H9 (cell line): ENCODE results near the gene TTC7B. TPM values are rescaled to one million over a fixed set of nuclear protein-coding genes. Genes with fewer than 3 reads are reported as not detected.

Source experiments
- DNase-seq: peaks from one replicate; pipeline ENCODE4 v3.0.0-alpha.2; 2017
- H2AFZ ChIP-seq: one replicate; pipeline ENCODE4 v1.6.1; 2013; ENCODE audit warnings: mild to moderate bottlenecking, low read length, control low read depth, moderate library complexity
- H2AK5ac ChIP-seq: 2 replicates; pipeline ENCODE4 v1.6.1; 2013; ENCODE audit warnings: low read length, control low read depth, mixed read lengths; ENCODE audit not compliant: insufficient read length
- H2BK120ac ChIP-seq: one replicate; pipeline ENCODE4 v1.6.1; 2013; ENCODE audit warnings: low read depth, mild to moderate bottlenecking, low read length, control low read depth, inconsistent platforms; ENCODE audit not compliant: poor library complexity, severe bottlenecking
- H2BK12ac ChIP-seq: 2 replicates; pipeline ENCODE4 v1.6.1; 2013; ENCODE audit warnings: low read length, control low read depth, mixed read lengths, low read depth; ENCODE audit not compliant: insufficient read length
- H2BK15ac ChIP-seq: 2 replicates; pipeline ENCODE4 v1.6.1; 2013; ENCODE audit warnings: low read depth, low read length, control low read depth
- H2BK20ac ChIP-seq: one replicate; pipeline ENCODE4 v1.6.1; 2013; ENCODE audit warnings: low read depth, mild to moderate bottlenecking, low read length, control low read depth, inconsistent platforms; ENCODE audit not compliant: poor library complexity, severe bottlenecking
- H2BK5ac ChIP-seq: 2 replicates; pipeline ENCODE4 v1.6.1; 2013; ENCODE audit warnings: low read length, control low read depth, mixed read lengths; ENCODE audit not compliant: insufficient read length
- H3K14ac ChIP-seq: 2 replicates; pipeline ENCODE4 v1.6.1; 2013; ENCODE audit warnings: low read length, control low read depth; ENCODE audit not compliant: insufficient read depth
- H3K18ac ChIP-seq: 2 replicates; pipeline ENCODE4 v1.6.1; 2013; ENCODE audit warnings: low read depth, mild to moderate bottlenecking, mixed read lengths, low read length, control low read depth; ENCODE audit not compliant: insufficient read length
- H3K23ac ChIP-seq: 2 replicates; pipeline ENCODE4 v1.6.1; 2013; ENCODE audit warnings: low read length, control low read depth, mixed read lengths, low read depth; ENCODE audit not compliant: insufficient read length
- H3K23me2 ChIP-seq: 2 replicates; pipeline ENCODE4 v1.6.1; 2013; ENCODE audit warnings: low read depth, mild to moderate bottlenecking, mixed read lengths, low read length, control low read depth; ENCODE audit not compliant: insufficient read length, poor library complexity, severe bottlenecking
- H3K27ac ChIP-seq: 2 replicates; pipeline ENCODE4 v1.5.1; 2013; ENCODE audit warnings: low read length, control low read depth, mixed read lengths, low read depth; ENCODE audit not compliant: insufficient read length
- H3K27me3 ChIP-seq: 2 replicates; pipeline ENCODE4 v1.6.1; 2013; ENCODE audit warnings: low read length, control low read depth, inconsistent platforms; ENCODE audit not compliant: insufficient read depth
- H3K4ac ChIP-seq: 2 replicates; pipeline ENCODE4 v1.6.1; 2013; ENCODE audit warnings: low read depth, mild to moderate bottlenecking, control low read depth, inconsistent platforms, low read length, moderate library complexity
- H3K4me1 ChIP-seq: 2 replicates; pipeline ENCODE4 v1.6.1; 2013; ENCODE audit warnings: low read length, control low read depth, inconsistent platforms; ENCODE audit not compliant: insufficient read depth
- H3K4me2 ChIP-seq: 2 replicates; pipeline ENCODE4 v1.6.1; 2013; ENCODE audit warnings: low read length, control low read depth, mixed read lengths; ENCODE audit not compliant: insufficient read length, insufficient read depth
- H3K56ac ChIP-seq: 2 replicates; pipeline ENCODE4 v1.6.1; 2013; ENCODE audit warnings: low read depth, mild to moderate bottlenecking, mixed read lengths, low read length, control low read depth; ENCODE audit not compliant: insufficient read length
- H3K79me1 ChIP-seq: 2 replicates; pipeline ENCODE4 v1.6.1; 2013; ENCODE audit warnings: low read depth, mild to moderate bottlenecking, moderate library complexity, low read length, control low read depth, inconsistent platforms; ENCODE audit not compliant: insufficient read depth, poor library complexity, severe bottlenecking
- H3K79me2 ChIP-seq: 2 replicates; pipeline ENCODE4 v1.6.1; 2013; ENCODE audit warnings: low read length, control low read depth, inconsistent platforms; ENCODE audit not compliant: insufficient read depth
- H3K9ac ChIP-seq: 2 replicates; pipeline ENCODE4 v1.6.1; 2013; ENCODE audit warnings: low read length, control low read depth, mixed read lengths; ENCODE audit not compliant: insufficient read length; ENCODE audit errors: extremely low read depth
- H3K9me3 ChIP-seq: one replicate; pipeline ENCODE4 v1.6.1; 2013; ENCODE audit warnings: low read depth, low read length, inconsistent platforms; ENCODE audit not compliant: control insufficient read depth
- H3T11ph ChIP-seq: one replicate; pipeline ENCODE4 v1.6.1; 2013; ENCODE audit warnings: mild to moderate bottlenecking, low read length, control low read depth, inconsistent platforms
- H4K20me1 ChIP-seq: one replicate; pipeline ENCODE4 v1.6.1; 2013; ENCODE audit not compliant: control insufficient read depth, insufficient read length, insufficient read depth
- H4K5ac ChIP-seq: 2 replicates; pipeline ENCODE4 v1.6.1; 2013; ENCODE audit warnings: low read depth, mild to moderate bottlenecking, mixed read lengths, low read length, control low read depth; ENCODE audit not compliant: insufficient read length
- H4K8ac ChIP-seq: replicated peaks from 2 replicates; pipeline ENCODE4 v1.6.1; 2013; ENCODE audit warnings: low read length, control low read depth, mixed read lengths, low read depth; ENCODE audit not compliant: insufficient read length
- H4K91ac ChIP-seq: 2 replicates; pipeline ENCODE4 v1.6.1; 2013; ENCODE audit warnings: low read depth, mild to moderate bottlenecking, moderate library complexity, mixed read lengths, low read length, control low read depth; ENCODE audit not compliant: insufficient read length
- H3K27ac Mint-ChIP-seq, 3 experiments: 2 replicates in 2 of 3; 3 replicates in 1 of 3; pipeline ENCODE4 v1.8.0; 2020 to 2021; ENCODE audit warnings: mixed read lengths in 3 of 3, mild to moderate bottlenecking in 1 of 3, moderate library complexity in 1 of 3
- H3K27me3 Mint-ChIP-seq: 2 replicates; pipeline ENCODE4 v1.8.0; 2021; ENCODE audit warnings: low read depth, mild to moderate bottlenecking, moderate library complexity, mixed read lengths
- H3K36me3 Mint-ChIP-seq, 3 experiments: 2 replicates in 2 of 3; 3 replicates in 1 of 3; pipeline ENCODE4 v1.8.0; 2020 to 2021; ENCODE audit warnings: low read depth in 3 of 3, mixed read lengths in 3 of 3; ENCODE audit not compliant: insufficient read depth in 1 of 3
- H3K4me1 Mint-ChIP-seq, 2 experiments: 2 replicates each; pipeline ENCODE4 v1.8.0; 2020; ENCODE audit warnings: mixed read lengths in 2 of 2
- H3K4me3 Mint-ChIP-seq, 2 experiments: 2 replicates in 1 of 2; 3 replicates in 1 of 2; pipeline ENCODE4 v1.8.0; 2020 to 2021; ENCODE audit warnings: mild to moderate bottlenecking in 2 of 2, mixed read lengths in 2 of 2, moderate library complexity in 1 of 2
- H3K9me3 Mint-ChIP-seq, 2 experiments: 2 replicates in 1 of 2; 3 replicates in 1 of 2; pipeline ENCODE4 v1.8.0; 2020; ENCODE audit warnings: mild to moderate bottlenecking in 2 of 2, mixed read lengths in 2 of 2, moderate library complexity in 1 of 2
- WGBS: extraction: QIAGEN DNeasy Blood & Tissue Kit; methylation state at CpG from one replicate; pipeline ENCODE4 v1.1.7; 2013; ENCODE audit warnings: missing lambda C conversion rate, low lambda C conversion rate, mixed read lengths; ENCODE audit not compliant: insufficient read length; ENCODE audit errors: extremely low coverage; 5-methylcytosine and 5-hydroxymethylcytosine counted together
- total RNA-seq: library from RNA; stranded (reverse); gene quantifications from 2 replicates; pipeline ENCODE4 v1.2.1, GENCODE V29; 2021
- TF ChIP-seq, protein P1 (sequence below): fragments of 200-600 bp; sonication (generic); conservative IDR thresholded peaks from 3 replicates; pipeline ENCODE4 v1.8.0; 2021; ENCODE audit warnings: antibody characterized with exemption, mild to moderate bottlenecking

TTC7B gene
- total RNA-seq, 1 experiment from 2014 or later, result 33.7 TPM

DNA sequence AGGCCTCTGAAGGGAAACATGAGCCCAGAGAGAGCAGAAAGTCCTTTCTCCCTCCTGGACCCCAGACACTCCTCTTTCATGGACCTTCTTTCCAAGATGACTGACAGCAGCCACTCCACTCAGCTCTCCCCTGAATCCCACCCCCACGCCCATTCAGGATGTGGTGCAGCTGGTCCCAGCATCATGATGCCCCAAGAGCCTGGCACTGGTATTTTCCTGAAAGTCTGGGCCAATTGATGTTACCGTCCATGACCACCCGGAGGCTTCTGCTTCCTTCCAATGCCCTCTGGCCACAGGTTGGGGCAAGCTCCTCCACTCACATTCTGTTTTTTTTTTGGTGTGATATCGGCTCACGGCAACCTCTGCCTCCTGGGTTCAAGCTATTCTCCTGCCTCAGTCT lies 306.8 kb downstream of the TTC7B start:
- no peak overlapping the region for H4K5ac ChIP-seq
- H3K9ac ChIP-seq, result no peak overlapping the region
- no peak overlapping the region for H3K4me2 ChIP-seq
- Mint-ChIP-seq H3K27me3 (peaks cover 2% of the 10 kb centered on the region; the same call in 1 of the 2 replicates), H3K9me3 (no peaks in the 10 kb centered on the region; a peak in 1 of 5 replicates), H3K4me1 (peaks cover 42 to 51% of the 10 kb centered on the region in 2 experiments), H3K36me3 (no peaks in the 10 kb centered on the region), H3K27ac (0 out of 7 replicates have a peak overlapping the region, but pooled peaks of 1 of the 3 experiments have one; percentile 32), H3K4me3 (peak overlapping the region in 1 of 2 experiments; percentile 7; a peak in 1 of 5 replicates)
- no peak overlapping the region for H2BK15ac ChIP-seq
- H3K23me2 ChIP-seq, result no peaks in the 10 kb centered on the region
- no peak overlapping the region for H3K27ac ChIP-seq
- H3K18ac ChIP-seq, result no peak overlapping the region
- no peak overlapping the region for H2AFZ ChIP-seq
- no peaks in the 10 kb centered on the region for H3K27me3 ChIP-seq
- H2BK20ac ChIP-seq, result no peak overlapping the region
- H3K9me3 ChIP-seq, result no peaks in the 10 kb centered on the region
- no peak for DNase-seq
- H3T11ph ChIP-seq, result no peak overlapping the region
- TF ChIP-seq, protein P1, sequence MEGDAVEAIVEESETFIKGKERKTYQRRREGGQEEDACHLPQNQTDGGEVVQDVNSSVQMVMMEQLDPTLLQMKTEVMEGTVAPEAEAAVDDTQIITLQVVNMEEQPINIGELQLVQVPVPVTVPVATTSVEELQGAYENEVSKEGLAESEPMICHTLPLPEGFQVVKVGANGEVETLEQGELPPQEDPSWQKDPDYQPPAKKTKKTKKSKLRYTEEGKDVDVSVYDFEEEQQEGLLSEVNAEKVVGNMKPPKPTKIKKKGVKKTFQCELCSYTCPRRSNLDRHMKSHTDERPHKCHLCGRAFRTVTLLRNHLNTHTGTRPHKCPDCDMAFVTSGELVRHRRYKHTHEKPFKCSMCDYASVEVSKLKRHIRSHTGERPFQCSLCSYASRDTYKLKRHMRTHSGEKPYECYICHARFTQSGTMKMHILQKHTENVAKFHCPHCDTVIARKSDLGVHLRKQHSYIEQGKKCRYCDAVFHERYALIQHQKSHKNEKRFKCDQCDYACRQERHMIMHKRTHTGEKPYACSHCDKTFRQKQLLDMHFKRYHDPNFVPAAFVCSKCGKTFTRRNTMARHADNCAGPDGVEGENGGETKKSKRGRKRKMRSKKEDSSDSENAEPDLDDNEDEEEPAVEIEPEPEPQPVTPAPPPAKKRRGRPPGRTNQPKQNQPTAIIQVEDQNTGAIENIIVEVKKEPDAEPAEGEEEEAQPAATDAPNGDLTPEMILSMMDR, result peak; percentile 33; the same call in 1 of the 3 replicates
- no peak overlapping the region for H3K4ac ChIP-seq
- no peaks in the 10 kb centered on the region for H4K20me1 ChIP-seq
- H4K8ac ChIP-seq, result no peak overlapping the region
- H2BK5ac ChIP-seq, result no peak overlapping the region
- no peak overlapping the region for H3K56ac ChIP-seq
- H3K23ac ChIP-seq, result no peak overlapping the region
- H4K91ac ChIP-seq, result no peak overlapping the region
- no peak overlapping the region for H2BK120ac ChIP-seq
- no peak overlapping the region for H3K14ac ChIP-seq
- no peaks in the 10 kb centered on the region for H3K79me1 ChIP-seq
- H3K79me2 ChIP-seq, result no peaks in the 10 kb centered on the region
- H2BK12ac ChIP-seq, result no peak overlapping the region
- H2AK5ac ChIP-seq, result no peak overlapping the region
- H3K4me1 ChIP-seq, result peaks cover 3% of the 10 kb centered on the region; the same call in 1 of the 2 replicates
- WGBS, result no CpG with 5 or more reads among the region's 5 CpGs
